D341Med (cell line): ENCODE results near the gene CFL1.

Experiments used
- DNase-seq: peaks from one replicate; pipeline ENCODE4 v3.0.0; 2012; ENCODE audit warnings: low spot score

CFL1 gene

DNA sequence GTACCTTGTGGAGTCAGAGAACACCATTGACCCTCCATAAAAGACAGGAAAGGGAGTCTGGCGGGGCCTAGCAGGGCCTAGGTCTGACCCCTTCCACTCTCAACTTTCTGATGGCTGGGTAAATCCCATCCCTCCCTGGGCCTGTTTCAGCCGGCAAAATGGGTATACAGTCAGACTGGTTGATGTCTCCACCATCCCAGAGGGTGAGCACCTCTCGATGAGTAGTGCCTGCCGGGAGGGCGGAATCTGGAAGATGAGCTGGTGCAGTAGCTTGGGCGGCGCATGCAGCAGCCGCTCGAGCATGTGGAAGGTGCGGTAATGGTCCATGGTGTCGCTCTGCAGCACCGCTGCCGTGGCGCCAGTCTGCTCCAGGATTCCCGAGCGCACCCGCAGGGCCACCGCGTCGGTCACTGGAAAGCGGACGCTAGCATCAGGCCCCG, 29.8 kb upstream of the CFL1 start:
- peak; percentile 58 for DNase-seq

DNA sequence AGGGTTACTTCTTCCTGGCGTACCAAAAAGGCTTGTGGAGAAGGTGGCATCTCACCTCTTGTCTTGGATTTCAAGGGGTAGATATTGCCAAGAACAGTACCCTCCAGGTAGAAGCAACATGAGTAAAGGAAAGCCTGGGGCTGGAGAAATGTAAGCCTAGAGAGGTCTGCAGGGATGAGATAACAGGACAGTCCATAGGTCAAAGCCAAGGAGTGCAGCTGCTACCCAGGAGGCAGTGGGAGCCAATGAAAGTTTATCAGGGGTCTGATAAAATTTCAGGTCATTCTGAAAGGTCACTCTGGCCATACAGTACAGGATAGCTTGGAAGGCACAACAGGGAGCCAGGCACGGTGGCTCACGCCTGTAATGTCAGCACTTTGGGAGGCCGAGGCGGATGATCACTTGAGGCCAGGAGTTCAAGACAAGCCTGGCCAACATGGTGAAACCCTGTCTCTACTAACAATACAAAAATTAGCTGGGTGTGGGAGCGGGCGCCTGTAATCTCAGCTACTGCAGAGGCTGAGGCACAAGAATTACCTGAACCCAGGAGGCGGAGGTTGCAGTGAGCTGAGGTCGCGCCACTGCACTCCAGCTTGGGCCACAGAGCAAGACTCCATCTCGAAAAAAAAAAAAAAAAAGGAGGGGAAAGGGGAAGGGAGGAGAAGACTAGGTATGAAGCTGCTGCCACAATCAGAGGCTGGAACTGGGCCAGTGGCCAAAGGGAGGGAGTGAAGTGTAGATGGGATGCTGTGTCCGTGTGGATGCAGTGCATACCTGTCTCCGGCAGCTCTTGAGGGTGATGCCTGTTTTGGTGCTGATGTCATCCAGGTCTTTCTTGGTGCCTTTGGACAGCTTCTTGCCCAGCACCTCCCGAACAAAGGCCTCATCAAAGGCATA, 29.1 kb upstream of the CFL1 start:
- DNase-seq, result no peak

DNA sequence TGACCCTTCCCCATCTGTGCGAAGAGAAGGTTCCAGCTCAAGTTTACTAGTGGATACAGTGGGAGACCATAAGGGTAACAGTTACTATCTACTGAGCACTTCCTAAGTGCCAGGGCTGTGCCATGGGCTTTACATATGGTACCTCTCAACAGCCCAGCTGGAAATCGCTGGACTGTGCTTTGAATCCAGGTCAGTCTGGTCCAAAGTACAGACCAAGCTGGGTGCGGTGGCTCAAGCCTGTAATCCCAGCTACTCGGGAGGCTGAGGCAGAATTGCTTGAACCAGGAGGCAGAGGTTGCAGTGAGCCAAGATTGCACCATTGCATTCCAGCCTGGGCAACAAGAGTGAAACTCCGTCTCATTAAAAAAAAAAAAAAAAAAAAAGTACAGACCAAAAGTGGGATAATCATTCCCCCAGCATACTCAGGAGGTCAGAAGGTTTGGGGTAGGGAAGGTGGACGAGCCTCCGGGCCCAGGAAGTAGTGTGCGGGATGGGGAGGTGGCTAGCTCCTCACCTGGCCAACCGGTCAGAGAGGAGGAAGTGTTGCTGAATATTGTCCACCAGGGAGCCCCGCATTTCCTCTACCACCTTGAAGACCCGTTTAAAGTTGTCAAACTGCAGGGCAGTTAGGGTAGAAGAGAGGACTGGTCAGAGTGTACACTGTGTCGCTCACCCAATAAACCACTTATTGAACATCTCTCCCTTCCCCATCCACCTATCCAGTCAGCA, 28.0 kb upstream of the CFL1 start:
- DNase-seq, result no peak

- DNase-seq, result no peak
These were observed 27.3 kb upstream of the CFL1 start for GRCh38 chr11:65885231-65885630.

GRCh38 chr11:65884716-65885092, 26.7 kb upstream of the CFL1 start:
- DNase-seq, result peak; percentile 86

GRCh38 chr11:65883786-65884715, 26.1 kb upstream of the CFL1 start:
- DNase-seq, result no peak

GRCh38 chr11:65883058-65883761, 25.2 kb upstream of the CFL1 start:
- no peak for DNase-seq

DNA sequence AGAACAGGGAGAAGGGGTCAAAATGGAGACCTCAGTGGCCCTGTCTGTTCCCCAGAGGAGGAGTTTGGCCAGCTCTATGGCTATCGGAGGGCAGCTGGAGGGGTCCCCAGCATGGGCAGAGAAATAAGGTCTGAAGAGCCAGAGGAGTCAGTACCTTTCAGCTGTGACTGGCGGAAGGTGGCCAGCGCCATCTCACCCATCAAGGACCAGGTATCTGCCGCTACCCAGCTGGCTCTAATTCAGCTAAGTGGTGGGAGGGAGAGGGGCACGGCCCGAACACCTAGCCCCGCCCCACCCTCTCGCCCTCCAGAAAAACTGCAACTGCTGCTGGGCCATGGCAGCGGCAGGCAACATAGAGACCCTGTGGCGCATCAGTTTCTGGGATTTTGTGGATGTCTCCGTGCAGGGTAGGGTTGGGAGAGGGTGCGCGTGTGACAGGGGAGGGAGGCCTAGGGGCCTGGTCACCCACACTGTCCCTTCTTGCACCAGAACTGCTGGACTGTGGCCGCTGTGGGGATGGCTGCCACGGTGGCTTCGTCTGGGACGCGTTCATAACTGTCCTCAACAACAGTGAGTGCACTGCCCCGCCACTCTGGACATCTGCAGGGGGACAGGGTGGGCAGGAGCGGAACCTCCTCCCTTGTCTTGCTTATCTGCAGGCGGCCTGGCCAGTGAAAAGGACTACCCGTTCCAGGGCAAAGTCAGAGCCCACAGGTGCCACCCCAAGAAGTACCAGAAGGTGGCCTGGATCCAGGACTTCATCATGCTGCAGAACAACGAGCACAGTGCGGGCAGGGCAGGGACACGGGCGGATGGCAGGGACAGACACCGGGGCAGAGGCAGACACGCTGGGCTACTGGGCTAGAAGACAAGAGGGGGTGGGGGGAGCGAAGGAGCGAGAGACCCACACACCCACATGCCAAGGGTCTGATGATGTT, 24.4 kb upstream of the CFL1 start:
- DNase-seq, result no peak

- no peak for DNase-seq
These were observed 23.0 kb upstream of the CFL1 start for GRCh38 chr11:65880844-65881421.

GRCh38 chr11:65880027-65880426, 22.0 kb upstream of the CFL1 start:
- no peak for DNase-seq

- DNase-seq, result no peak
These were observed 21.6 kb upstream of the CFL1 start, which contains the start of gene CTSW for GRCh38 chr11:65879617-65880016. Gene CTSW (plus strand): TSS chr11:65879837. CDS start chr11:65879855, 18 bp downstream.

GRCh38 chr11:65873318-65874156, 15.6 kb upstream of the CFL1 start:
- DNase-seq, result peak; percentile 98

DNA sequence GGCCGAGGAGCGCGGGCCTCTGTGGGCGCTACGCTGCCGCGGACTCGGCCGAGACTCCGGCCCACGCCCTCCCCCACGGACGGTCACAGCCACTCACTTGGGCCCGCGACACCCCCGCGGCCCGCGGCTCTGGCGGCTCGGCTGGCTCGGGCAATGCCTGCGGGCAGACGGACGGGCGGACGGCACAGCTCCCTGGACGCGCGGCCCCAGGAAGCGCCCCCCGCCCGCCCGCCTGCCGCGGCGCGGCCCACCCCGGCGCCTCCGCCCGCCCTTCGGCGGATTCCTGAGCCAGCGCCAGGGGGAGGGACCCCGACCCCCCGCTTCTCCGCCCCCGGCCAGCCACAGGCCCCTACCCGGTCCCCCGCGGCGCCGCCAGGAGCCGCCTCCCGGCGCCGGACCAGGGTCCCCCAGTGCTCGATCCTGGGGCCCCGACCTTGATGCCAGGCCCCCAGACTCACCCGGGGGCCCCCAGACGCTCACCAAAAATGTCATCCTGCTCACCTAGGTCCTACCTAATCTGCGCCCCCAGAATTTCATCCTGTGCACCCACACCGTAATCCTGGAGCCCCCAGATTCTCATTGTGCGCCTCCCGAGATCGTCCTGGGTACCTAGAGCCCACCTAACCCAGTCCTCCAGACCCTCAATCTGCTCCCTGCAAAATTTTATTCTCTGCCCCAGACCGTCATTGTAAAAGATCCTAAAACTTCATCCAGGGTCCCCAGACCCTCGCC, 14.8 kb upstream of the CFL1 start, which contains the start of gene EFEMP2:
EFEMP2 (minus strand) TSS at position 215 of the 732 bp plus-strand sequence. CDS start 446 bp downstream, outside the sequence.
- DNase-seq, result no peak

DNA sequence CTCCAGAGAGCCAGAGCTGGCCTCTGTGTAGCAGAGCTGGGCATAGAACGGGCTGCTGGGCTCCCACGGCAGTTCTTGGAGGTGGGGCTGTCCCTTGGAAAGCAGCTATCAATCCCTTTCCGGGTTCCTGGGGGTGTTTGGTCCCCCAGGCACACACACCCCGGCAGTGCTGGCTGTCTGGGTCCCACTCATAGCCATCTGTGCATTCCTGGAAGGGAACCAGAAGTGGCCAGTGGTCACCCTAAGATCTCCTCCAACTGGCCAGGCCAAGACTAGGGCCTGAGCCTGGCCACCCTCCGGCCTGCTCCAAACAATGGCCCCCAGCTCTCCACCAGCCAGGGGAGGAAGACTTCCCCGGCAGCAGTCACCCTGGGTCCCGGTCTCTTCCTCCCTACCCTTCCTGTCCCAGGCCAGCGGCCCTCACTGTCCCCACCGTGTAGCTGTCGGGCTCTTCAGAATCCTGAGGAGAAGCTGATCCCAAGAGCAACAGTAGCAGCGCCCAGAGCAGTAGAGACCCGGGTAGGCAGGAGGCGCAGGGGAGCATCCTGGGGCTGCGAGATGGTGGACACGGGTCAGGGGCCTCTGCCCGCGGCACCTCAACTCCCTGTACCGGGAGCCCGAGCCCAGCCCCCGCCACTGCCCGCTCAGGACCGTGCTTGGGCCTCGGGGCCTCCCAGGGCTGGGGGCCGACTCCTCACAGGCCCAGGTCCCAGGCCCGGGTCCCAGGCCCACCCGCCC, 14.0 kb upstream of the CFL1 start:
- DNase-seq, result no peak

DNA sequence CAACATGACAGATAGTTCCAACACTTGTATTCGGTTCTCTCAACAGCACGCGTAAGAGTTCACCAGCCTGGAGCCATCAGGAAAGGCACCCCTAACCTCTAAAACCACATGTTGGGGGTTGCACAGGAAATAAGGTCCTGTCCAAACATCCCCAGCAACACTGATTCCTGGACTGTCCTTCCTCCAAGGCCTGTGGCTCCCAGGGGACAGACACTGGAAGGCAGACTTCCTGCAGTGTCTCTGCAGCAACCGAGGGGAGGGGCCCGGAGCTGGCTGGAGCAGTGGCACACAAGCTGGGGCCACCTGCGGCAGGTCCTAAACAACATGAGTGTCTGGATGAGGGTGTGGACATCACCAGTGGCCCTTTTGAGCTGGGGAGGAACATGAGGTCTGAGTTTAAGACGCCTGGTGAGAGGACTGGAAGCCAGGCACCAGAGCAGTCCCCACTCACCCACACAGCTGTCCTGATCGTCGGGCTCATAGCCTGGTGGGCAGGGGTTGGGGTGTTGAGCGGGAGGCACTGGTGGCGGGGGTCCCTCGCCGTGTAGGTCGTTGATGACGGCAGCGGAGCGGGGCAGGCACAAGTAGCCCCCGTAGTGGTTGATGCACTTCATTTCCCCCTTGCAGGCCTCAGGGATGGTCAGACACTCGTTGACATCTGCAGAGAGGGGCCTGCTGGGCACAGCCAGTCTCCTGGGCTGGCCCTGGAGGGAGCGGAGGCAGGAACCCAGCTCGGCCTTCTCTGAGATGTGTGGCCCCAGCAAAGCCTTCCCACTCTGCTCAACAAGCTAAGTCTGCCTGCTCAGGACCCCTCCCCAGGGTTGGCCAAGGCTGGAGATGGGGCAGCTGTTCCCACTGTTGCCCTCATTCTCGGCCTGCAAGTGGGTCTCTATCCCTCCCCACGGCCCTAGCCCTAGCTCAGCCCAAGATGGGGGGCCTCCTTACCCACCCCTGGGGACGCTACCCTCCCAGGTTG, 13.0 kb upstream of the CFL1 start:
- no peak for DNase-seq

DNA sequence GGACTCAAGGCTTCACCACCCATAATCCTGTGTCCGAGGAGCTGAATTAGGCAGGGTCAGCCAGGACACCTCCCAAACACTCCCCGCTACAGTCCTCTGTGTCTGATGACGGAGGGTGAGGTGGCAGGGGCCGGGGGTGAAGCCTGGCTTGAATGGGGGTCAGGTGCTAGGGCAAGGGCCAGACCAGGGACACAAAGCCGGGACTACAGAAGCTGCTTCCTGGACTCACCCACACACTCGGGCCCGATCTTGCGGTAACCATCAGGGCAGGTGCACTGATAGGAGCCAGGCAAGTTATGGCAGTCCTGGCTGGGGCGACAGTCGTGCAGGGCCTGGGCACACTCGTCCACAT, 12.3 kb upstream of the CFL1 start:
- no peak for DNase-seq
